HCT116 (cell line): ENCODE measurements around the gene TEKT5. TPM values are rescaled to one million over a fixed set of nuclear protein-coding genes. Genes with fewer than 3 reads are reported as not detected.

Experiments used
- ATAC-seq: fragments of 200-7000 bp; cut with Tn5 transposase; 2 replicates; pipeline ENCODE4 v1.9.1; 2020; ENCODE audit warnings: mild to moderate bottlenecking, moderate library complexity
- BruUV-seq: library from RNA; stranded (reverse); fragments of 400-500 nt; replicated peaks from 2 replicates; lab custom pipeline; 2021; lab: Mats Ljungman, UMichigan
- CTCF ChIA-PET: fragments of 300-600 bp; sonication (Branson Sonifier 250); formaldehyde crosslinking; loops from one replicate; lab custom pipeline; 2021; ENCODE audit warnings: antibody characterized with exemption; lab: Charles Lee
- POLR2A ChIA-PET: fragments of 300-600, 350-600 bp; sonication (Branson Sonifier 250); formaldehyde crosslinking; loops from one replicate; lab custom pipeline; 2021; ENCODE audit warnings: antibody characterized with exemption; lab: Charles Lee
- RAD21 ChIA-PET, 2 experiments: fragments of 300-600 bp; sonication (Branson Sonifier 250); formaldehyde crosslinking; loops; one replicate each; lab custom pipeline; 2023; ENCODE audit warnings: low total read pairs in 2 of 2; ENCODE audit not compliant: uncharacterized antibody in 2 of 2, unreplicated experiment in 2 of 2, low non-redundant PET in 1 of 2; lab: Charles Lee
- DNase-seq: peaks from one replicate; pipeline ENCODE4 v3.0.0-alpha.2; 2010; ENCODE audit warnings: low read depth, low spot score
- H2AFZ ChIP-seq: fragments of 200-600 bp; shearing (Covaris generic), sonication (generic); 2 replicates; pipeline ENCODE4 v1.6.1; 2017; ENCODE audit warnings: low read depth, mixed run types, mixed read lengths, antibody characterized with exemption, low read length; ENCODE audit not compliant: poor library complexity, severe bottlenecking
- H3K27ac ChIP-seq: 2 replicates; pipeline ENCODE4 v1.5.1; 2012; ENCODE audit warnings: low read depth, low read length
- H3K27me3 ChIP-seq: fragments of 200-600 bp; sonication (generic); 2 replicates; pipeline ENCODE4 v1.6.1; 2016; ENCODE audit warnings: mixed run types, low read length, mixed read lengths; ENCODE audit not compliant: insufficient read depth
- H3K36me3 ChIP-seq, 2 experiments: fragments of 200-500 bp in 1 of 2; fragments of 200-600 bp in 1 of 2; sonication (Bioruptor generic) in 1 of 2; sonication (generic) in 1 of 2; 2 replicates each; pipeline versions ENCODE4 v1.5.1 to v1.6.1; 2014 to 2016; ENCODE audit warnings: low read length in 2 of 2, inconsistent platforms in 1 of 2, mixed read lengths in 1 of 2, mixed run types in 1 of 2; ENCODE audit not compliant: insufficient read depth in 2 of 2, control insufficient read depth in 1 of 2
- H3K4me1 ChIP-seq, 2 experiments: fragments of 200-600 bp in 1 of 2; sonication (generic) in 1 of 2; 2 replicates each; pipeline versions ENCODE4 v1.5.1 to v1.6.1; 2012 to 2017; ENCODE audit warnings: low read length in 2 of 2, inconsistent platforms in 1 of 2, mild to moderate bottlenecking in 1 of 2, mixed read lengths in 1 of 2, mixed run types in 1 of 2, moderate library complexity in 1 of 2; ENCODE audit not compliant: insufficient read depth in 2 of 2, control insufficient read depth in 1 of 2
- H3K4me2 ChIP-seq: fragments of 200-600 bp; sonication (generic); 2 replicates; pipeline ENCODE4 v1.6.1; 2017; ENCODE audit warnings: mixed run types, low read length, mixed read lengths
- H3K4me3 ChIP-seq, 2 experiments: fragments of 200-600 bp in 1 of 2; sonication (generic) in 1 of 2; replicated peaks in 1 of 2; 2 replicates each; pipeline ENCODE4 v1.5.1; 2011 to 2016; ENCODE audit warnings: low read length in 2 of 2, control low read depth in 1 of 2, low read depth in 1 of 2, mild to moderate bottlenecking in 1 of 2, mixed read lengths in 1 of 2, mixed run types in 1 of 2
- H3K79me2 ChIP-seq: fragments of 200-600 bp; sonication (generic); 2 replicates; pipeline ENCODE4 v1.6.1; 2017; ENCODE audit warnings: mild to moderate bottlenecking, mixed run types, low read length, moderate library complexity, mixed read lengths; ENCODE audit not compliant: insufficient read depth
- H3K9ac ChIP-seq: fragments of 200-600 bp; sonication (generic); 2 replicates; pipeline ENCODE4 v1.6.1; 2016; ENCODE audit warnings: low read length, mixed read lengths
- H3K9me2 ChIP-seq: fragments of 200-600 bp; sonication (generic), shearing (Covaris generic); 2 replicates; pipeline ENCODE4 v1.6.1; 2017; ENCODE audit warnings: mixed run types, mild to moderate bottlenecking, moderate library complexity; ENCODE audit not compliant: insufficient read depth
- H3K9me3 ChIP-seq, 2 experiments: fragments of 200-500 bp in 1 of 2; fragments of 200-600 bp in 1 of 2; sonication (Bioruptor generic) in 1 of 2; sonication (generic) in 1 of 2; 2 replicates each; pipeline ENCODE4 v1.6.1; 2014 to 2017; ENCODE audit warnings: low read length in 2 of 2, mixed read lengths in 2 of 2, inconsistent platforms in 1 of 2, low read depth in 1 of 2, mild to moderate bottlenecking in 1 of 2, mixed run types in 1 of 2, moderate library complexity in 1 of 2; ENCODE audit not compliant: control insufficient read depth in 1 of 2, insufficient read depth in 1 of 2
- H4K20me1 ChIP-seq: fragments of 200-600 bp; sonication (generic), shearing (Covaris generic); 2 replicates; pipeline ENCODE4 v1.6.1; 2017; ENCODE audit warnings: mixed run types, mild to moderate bottlenecking, moderate library complexity; ENCODE audit not compliant: insufficient read depth
- CBX3 ChIP-seq: IDR thresholded peaks from 2 replicates; pipeline ENCODE4 v1.6.1; 2012; ENCODE audit warnings: low read depth
- EZH2 ChIP-seq: fragments of 200-600 bp; sonication (generic); IDR thresholded peaks from 2 replicates; pipeline ENCODE4 v1.6.1; 2017; ENCODE audit warnings: antibody characterized with exemption, mixed run types
- FOSL1 ChIP-seq: IDR thresholded peaks from 2 replicates; pipeline ENCODE4 v1.6.1; 2012; ENCODE audit warnings: low read depth
- POLR2AphosphoS5 ChIP-seq: IDR thresholded peaks from 2 replicates; pipeline ENCODE4 v1.6.1; 2011; ENCODE audit warnings: mild to moderate bottlenecking, low read depth, low read length, moderate library complexity
- RAD21 ChIP-seq: IDR thresholded peaks from 2 replicates; pipeline ENCODE4 v1.6.1; 2012; ENCODE audit warnings: low read depth, mild to moderate bottlenecking
- TCF7L2 ChIP-seq: IDR thresholded peaks from 2 replicates; pipeline ENCODE4 v1.7.0; 2011; ENCODE audit warnings: borderline replicate concordance, inconsistent platforms; ENCODE audit not compliant: insufficient read depth, insufficient read length; ENCODE audit errors: extremely low read depth
- ZNF274 ChIP-seq: fragments of 200-500 bp; sonication (Bioruptor generic); IDR thresholded peaks from 2 replicates; pipeline ENCODE4 v1.6.1; 2014; ENCODE audit warnings: mild to moderate bottlenecking, low read depth, low read length, inconsistent platforms
- intact Hi-C: fragments of 100-400 bp; cut with micrococcal nuclease; formaldehyde crosslinking; loops from 2 replicates; pipeline ENCODE4 v1.10.0; 2022
- total RNA-seq: library from RNA; stranded (reverse); gene quantifications from one replicate; pipeline ENCODE4 v1.2.1, GENCODE V29; 2021; ENCODE audit not compliant: unreplicated experiment
- TF ChIP-seq, protein P1 (sequence below): IDR thresholded peaks from 2 replicates; pipeline ENCODE4 v1.6.1; 2012
- TF ChIP-seq, protein P2 (sequence below): IDR thresholded peaks from 2 replicates; pipeline ENCODE4 v1.6.1; 2012; ENCODE audit warnings: low read depth

TEKT5 gene
- total RNA-seq, 1 experiment from 2014 or later = 0.37 TPM

DNA sequence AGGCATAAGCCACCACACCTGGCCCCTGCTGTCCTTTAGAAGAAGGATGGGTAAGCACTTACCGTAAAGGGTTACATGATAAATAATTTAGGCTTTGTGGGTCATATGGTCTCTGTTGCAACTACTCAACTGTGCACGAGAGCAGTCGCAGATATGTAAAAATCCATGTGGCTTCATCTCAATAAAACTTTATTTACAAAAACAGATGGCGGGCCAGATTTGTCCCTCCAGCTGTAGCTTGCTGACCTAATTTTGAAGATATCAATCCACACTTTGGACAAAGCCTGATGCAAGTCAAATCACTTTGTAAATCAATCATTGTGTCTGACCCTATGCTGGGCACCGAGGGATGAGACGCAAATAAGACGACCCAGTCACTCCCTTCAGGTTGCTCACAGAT, 12.1 kb downstream of the TEKT5 start:
- no peak overlapping the region for H3K27ac ChIP-seq
- no peak overlapping the region for H2AFZ ChIP-seq
- no peak overlapping the region for H3K9ac ChIP-seq
- DNase-seq = no peak
- H3K4me2 ChIP-seq = no peak overlapping the region
- H3K4me3 ChIP-seq = no peak overlapping the region
- RAD21 ChIA-PET = no interaction called here
- H3K9me3 ChIP-seq = no peaks in the 10 kb centered on the region
- intact Hi-C loops = no loop called here
- no peak for TF ChIP-seq ZNF274
- no peak for TF ChIP-seq EZH2
- TF ChIP-seq RAD21 = no peak
- TF ChIP-seq POLR2AphosphoS5 = no peak
- no peak for TF ChIP-seq FOSL1
- TF ChIP-seq TCF7L2 = no peak
- TF ChIP-seq, protein P1, sequence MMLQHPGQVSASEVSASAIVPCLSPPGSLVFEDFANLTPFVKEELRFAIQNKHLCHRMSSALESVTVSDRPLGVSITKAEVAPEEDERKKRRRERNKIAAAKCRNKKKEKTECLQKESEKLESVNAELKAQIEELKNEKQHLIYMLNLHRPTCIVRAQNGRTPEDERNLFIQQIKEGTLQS = no peak
- no peak for TF ChIP-seq CBX3
- TF ChIP-seq, protein P2, sequence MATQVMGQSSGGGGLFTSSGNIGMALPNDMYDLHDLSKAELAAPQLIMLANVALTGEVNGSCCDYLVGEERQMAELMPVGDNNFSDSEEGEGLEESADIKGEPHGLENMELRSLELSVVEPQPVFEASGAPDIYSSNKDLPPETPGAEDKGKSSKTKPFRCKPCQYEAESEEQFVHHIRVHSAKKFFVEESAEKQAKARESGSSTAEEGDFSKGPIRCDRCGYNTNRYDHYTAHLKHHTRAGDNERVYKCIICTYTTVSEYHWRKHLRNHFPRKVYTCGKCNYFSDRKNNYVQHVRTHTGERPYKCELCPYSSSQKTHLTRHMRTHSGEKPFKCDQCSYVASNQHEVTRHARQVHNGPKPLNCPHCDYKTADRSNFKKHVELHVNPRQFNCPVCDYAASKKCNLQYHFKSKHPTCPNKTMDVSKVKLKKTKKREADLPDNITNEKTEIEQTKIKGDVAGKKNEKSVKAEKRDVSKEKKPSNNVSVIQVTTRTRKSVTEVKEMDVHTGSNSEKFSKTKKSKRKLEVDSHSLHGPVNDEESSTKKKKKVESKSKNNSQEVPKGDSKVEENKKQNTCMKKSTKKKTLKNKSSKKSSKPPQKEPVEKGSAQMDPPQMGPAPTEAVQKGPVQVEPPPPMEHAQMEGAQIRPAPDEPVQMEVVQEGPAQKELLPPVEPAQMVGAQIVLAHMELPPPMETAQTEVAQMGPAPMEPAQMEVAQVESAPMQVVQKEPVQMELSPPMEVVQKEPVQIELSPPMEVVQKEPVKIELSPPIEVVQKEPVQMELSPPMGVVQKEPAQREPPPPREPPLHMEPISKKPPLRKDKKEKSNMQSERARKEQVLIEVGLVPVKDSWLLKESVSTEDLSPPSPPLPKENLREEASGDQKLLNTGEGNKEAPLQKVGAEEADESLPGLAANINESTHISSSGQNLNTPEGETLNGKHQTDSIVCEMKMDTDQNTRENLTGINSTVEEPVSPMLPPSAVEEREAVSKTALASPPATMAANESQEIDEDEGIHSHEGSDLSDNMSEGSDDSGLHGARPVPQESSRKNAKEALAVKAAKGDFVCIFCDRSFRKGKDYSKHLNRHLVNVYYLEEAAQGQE = no peak
- ATAC-seq = no peak
- POLR2A ChIA-PET = no interaction called here
- H3K36me3 ChIP-seq = no peaks in the 10 kb centered on the region
- H3K4me1 ChIP-seq = no peaks in the 10 kb centered on the region
- BruUV-seq = no TSS peak
- H3K9me2 ChIP-seq = no peaks in the 10 kb centered on the region
- H3K27me3 ChIP-seq = no peaks in the 10 kb centered on the region
- CTCF ChIA-PET = no interaction called here
- no peaks in the 10 kb centered on the region for H4K20me1 ChIP-seq
- H3K79me2 ChIP-seq = no peaks in the 10 kb centered on the region
